NT2/D1 (cell line): ENCODE data around the gene BCAS4.
"Not testable (repeated sequence)": the region's sequence is repeated elsewhere in the genome, so short reads cannot be mapped to it uniquely, and the experiment has no call there.

ENCODE experiments used
- DNase-seq: peaks from one replicate; pipeline ENCODE4 v3.0.0-alpha.2; 2011; ENCODE audit warnings: low read depth, low spot score
- H3K27me3 ChIP-seq: 2 replicates; pipeline ENCODE4 v1.6.0; 2011; ENCODE audit warnings: mild to moderate bottlenecking; ENCODE audit not compliant: insufficient read length, insufficient read depth
- H3K36me3 ChIP-seq: 2 replicates; pipeline ENCODE4 v1.6.1; 2011; ENCODE audit warnings: mild to moderate bottlenecking, low read length, mixed read lengths; ENCODE audit not compliant: insufficient read depth, insufficient read length
- H3K4me1 ChIP-seq: 2 replicates; pipeline ENCODE4 v1.5.1; 2011; ENCODE audit not compliant: insufficient read depth, insufficient read length
- H3K4me3 ChIP-seq: 2 replicates; pipeline ENCODE4 v1.5.1; 2011; ENCODE audit warnings: low read depth; ENCODE audit not compliant: insufficient read length
- H3K9ac ChIP-seq: 2 replicates; pipeline ENCODE4 v1.6.0; 2011; ENCODE audit warnings: low read depth; ENCODE audit not compliant: insufficient read length
- H3K9me3 ChIP-seq: 2 replicates; pipeline ENCODE4 v1.5.1; 2011; ENCODE audit warnings: mild to moderate bottlenecking, low read length; ENCODE audit not compliant: insufficient read depth
- SUZ12 ChIP-seq: IDR thresholded peaks from 2 replicates; pipeline ENCODE4 v1.6.1; 2011; ENCODE audit not compliant: insufficient read length, insufficient read depth; ENCODE audit errors: extremely low read depth
- YY1 ChIP-seq: IDR thresholded peaks from 2 replicates; pipeline ENCODE4 v1.6.1; 2011; ENCODE audit not compliant: insufficient read length, insufficient read depth
- ZNF274 ChIP-seq: IDR thresholded peaks from 2 replicates; pipeline ENCODE4 v1.6.1; 2011; ENCODE audit warnings: mild to moderate bottlenecking, low read depth, low read length

BCAS4 gene

DNA sequence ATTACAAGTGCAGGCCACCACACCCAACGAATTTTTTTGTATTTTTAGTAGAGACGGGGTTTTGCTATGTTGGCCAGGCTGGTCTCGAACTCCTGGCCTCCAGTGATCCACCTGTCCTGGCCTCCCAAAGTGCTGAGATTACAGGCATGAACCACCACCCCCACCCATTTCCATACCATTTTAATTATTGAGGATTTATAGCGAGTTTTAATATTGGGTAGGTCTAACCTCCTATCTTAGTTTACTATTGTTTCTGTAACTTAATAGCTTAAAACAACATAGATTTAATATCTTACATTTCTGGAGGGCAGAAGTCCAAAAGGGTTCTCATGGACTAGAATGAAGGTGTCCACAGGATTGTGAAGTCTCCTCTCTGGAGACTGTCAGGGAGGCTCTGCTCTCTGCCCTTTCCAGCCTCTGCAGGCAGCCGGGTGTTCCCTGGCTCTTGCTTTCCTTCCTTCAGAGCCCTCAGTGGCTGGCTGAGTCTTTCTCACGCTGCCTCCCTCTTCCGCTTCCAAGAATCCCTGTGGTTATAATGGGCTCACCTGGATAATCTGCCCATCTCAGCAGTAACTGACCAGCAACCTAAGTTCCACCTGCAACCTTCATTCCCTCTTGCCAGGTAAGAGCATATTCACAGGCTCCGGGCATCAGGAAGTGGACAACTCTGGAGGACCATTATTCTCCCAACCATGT is 18.6 kb upstream of the BCAS4 start:
- Histone ChIP-seq H3K4me3 (no peak overlapping the region), H3K9ac (no peak overlapping the region), H3K36me3 (no peaks in the 10 kb centered on the region), H3K9me3 (no peaks in the 10 kb centered on the region), H3K27me3 (no peaks in the 10 kb centered on the region), H3K4me1 (no peaks in the 10 kb centered on the region)
- TF ChIP-seq YY1 (no peak), SUZ12 (no peak), ZNF274 (no peak)
- DNase-seq = no peak

DNA sequence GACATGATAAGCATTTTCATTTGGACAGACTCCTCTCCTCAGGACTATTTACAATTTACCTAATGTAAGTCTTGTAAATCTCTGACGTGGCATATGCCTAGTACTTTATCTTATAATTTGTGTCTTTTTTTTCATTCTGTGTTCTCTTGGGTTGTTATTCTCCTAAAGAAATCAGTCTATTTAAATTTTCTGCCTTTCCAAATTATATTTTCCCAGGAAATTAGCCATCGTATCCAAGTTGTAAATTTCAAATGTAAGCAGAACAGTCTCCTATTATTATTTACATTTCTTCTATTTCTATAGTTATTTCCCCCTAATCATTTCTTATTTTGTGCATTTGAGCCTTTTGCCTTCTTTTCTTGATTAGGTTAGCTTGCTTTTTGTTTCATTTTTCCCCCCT is 17.5 kb upstream of the BCAS4 start:
- H3K27me3 ChIP-seq = no peaks in the 10 kb centered on the region
- H3K4me1 ChIP-seq = no peaks in the 10 kb centered on the region
- H3K9ac ChIP-seq = no peak overlapping the region
- H3K36me3 ChIP-seq = no peaks in the 10 kb centered on the region
- no peak for DNase-seq
- H3K4me3 ChIP-seq = no peak overlapping the region
- peaks cover 1% of the 10 kb centered on the region; the same call in 1 of the 2 replicates for H3K9me3 ChIP-seq
- no peak for TF ChIP-seq ZNF274
- TF ChIP-seq SUZ12 = no peak
- TF ChIP-seq YY1 = no peak

DNA sequence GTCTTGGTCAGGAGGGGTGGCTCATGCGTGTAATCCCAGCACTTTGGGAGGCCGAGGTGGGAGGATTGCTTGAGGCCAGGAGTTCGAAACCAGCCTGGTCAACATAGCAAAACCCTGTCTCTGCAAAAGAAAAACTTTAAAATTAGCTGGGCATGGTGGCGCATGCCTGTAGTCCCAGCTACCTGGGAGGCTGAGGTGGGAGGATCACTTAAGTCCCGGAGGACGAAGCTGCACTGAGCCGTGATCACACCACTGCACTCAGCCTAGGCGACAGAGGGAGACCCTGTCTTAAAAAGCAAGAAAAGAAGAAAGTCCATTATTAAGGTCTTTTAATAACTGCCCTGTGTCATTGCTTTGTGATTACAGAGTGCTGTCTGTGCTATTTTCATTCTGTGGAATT is 15.9 kb upstream of the BCAS4 start:
- H3K4me3 ChIP-seq, DNase-seq, H3K36me3 ChIP-seq, H3K9ac ChIP-seq, H3K4me1 ChIP-seq, H3K27me3 ChIP-seq: not testable (repeated sequence)
- peaks cover 17% of the 10 kb centered on the region; the same call in 1 of the 2 replicates for H3K9me3 ChIP-seq

DNA sequence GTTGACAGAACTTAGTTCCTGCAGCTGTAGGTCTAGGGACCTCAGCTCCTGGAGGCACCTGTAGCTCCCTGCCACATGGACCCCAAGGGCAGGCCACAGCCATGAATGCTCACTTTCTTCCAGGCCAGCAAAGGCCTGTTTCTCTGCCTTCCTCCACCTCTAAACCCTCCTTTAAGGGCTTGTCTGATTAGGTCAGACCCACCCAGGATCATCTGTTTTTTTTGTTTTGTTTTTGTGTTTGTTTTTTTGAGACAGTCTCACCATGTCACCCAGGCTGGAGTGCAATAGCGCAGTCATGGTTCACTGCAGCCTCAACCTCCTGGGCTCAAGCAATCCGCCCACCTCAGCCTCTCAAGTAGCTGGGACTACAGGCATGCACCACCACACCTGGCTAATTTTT is 11.5 kb upstream of the BCAS4 start:
- H3K36me3 ChIP-seq = no peaks in the 10 kb centered on the region
- DNase-seq = no peak
- peaks cover 19% of the 10 kb centered on the region; the same call in 1 of the 2 replicates for H3K9me3 ChIP-seq
- no peaks in the 10 kb centered on the region for H3K27me3 ChIP-seq
- no peaks in the 10 kb centered on the region for H3K4me1 ChIP-seq
- H3K4me3 ChIP-seq = no peak overlapping the region
- H3K9ac ChIP-seq = no peak overlapping the region
- TF ChIP-seq ZNF274 (no peak), YY1 (no peak), SUZ12 (no peak)

DNA sequence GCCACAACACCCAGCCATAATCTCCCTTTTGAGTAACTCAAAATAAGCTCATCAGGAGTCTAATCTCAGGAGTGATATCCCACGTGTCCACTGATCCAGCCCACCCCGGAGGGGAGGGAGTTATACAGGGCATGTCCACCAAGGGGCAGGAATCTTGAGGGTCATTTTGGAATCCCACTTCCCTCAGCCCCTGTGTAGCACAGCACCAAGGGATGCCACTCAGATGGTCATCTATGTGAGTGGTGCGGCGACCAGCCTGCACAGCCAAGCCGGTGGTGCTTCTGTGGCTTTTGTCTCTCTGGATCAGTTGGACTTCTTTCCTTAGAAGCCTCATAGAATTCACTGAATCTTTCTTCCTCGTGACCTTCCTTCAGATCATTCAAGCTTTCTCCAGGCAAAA is 11.0 kb upstream of the BCAS4 start:
- Histone ChIP-seq H3K36me3 (no peaks in the 10 kb centered on the region), H3K4me3 (no peak overlapping the region), H3K9ac (no peak overlapping the region), H3K27me3 (no peaks in the 10 kb centered on the region), H3K4me1 (no peaks in the 10 kb centered on the region), H3K9me3 (peaks cover 19% of the 10 kb centered on the region; the same call in 1 of the 2 replicates)
- TF ChIP-seq YY1 (no peak), SUZ12 (no peak), ZNF274 (no peak)
- DNase-seq = no peak

DNA sequence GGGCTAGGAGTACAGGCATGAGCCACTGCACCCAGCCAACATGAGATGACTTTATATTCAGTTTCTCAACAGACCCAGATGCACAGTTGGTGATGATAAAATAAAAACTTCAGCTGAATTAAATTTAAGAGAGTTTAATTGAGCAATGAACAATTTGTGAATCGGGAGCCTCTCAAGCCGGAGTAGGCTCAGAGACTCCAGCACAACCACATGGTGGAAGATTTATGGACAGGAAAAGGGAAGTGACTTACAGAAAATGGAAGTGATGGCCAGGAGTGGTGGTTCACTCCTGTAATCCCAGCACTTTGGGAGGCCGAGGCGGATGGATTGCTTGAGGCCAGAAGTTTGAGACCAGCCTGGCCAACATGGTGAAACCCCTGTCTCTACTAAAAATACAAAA is 10.4 kb upstream of the BCAS4 start:
- Histone ChIP-seq H3K36me3 (no peaks in the 10 kb centered on the region), H3K4me1 (no peaks in the 10 kb centered on the region), H3K4me3 (no peak overlapping the region), H3K27me3 (no peaks in the 10 kb centered on the region), H3K9me3 (peaks cover 19% of the 10 kb centered on the region; the same call in 1 of the 2 replicates), H3K9ac (no peak overlapping the region)
- no peak for DNase-seq
- TF ChIP-seq SUZ12 (no peak), ZNF274 (no peak), YY1 (no peak)

DNA sequence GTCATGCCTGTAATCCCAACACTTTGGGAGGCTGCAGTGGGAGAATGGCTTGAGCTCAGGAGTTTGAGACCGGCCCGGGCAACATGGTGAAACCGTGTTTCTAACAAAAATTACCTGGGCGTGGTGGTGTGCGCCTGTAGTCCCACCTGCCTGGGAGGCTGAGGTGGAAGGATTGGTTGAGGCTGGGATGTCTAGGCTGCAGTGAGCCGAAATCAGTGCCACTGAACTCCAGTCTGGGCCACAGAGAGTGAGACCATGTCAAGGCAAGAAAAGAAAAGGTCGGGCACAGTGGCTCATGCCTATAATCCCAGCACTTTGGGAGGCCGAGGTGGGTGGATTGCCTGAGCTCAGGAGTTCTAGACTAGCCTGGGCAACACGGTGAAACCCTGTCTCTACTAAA is 8.2 kb upstream of the BCAS4 start:
- H3K4me3 ChIP-seq = no peak overlapping the region
- TF ChIP-seq YY1 (no peak), ZNF274 (no peak), SUZ12 (no peak)
- no peak for DNase-seq

More for the DNA sequence above, 8.2 kb upstream of the BCAS4 start:
- Histone ChIP-seq H3K9ac (no peak overlapping the region), H3K4me1 (no peaks in the 10 kb centered on the region), H3K27me3 (no peaks in the 10 kb centered on the region), H3K9me3 (peaks cover 19% of the 10 kb centered on the region; the same call in 1 of the 2 replicates), H3K36me3 (no peaks in the 10 kb centered on the region)
